Measurements from ENCODE around the gene SYT7.

SYT7 gene

DNA sequence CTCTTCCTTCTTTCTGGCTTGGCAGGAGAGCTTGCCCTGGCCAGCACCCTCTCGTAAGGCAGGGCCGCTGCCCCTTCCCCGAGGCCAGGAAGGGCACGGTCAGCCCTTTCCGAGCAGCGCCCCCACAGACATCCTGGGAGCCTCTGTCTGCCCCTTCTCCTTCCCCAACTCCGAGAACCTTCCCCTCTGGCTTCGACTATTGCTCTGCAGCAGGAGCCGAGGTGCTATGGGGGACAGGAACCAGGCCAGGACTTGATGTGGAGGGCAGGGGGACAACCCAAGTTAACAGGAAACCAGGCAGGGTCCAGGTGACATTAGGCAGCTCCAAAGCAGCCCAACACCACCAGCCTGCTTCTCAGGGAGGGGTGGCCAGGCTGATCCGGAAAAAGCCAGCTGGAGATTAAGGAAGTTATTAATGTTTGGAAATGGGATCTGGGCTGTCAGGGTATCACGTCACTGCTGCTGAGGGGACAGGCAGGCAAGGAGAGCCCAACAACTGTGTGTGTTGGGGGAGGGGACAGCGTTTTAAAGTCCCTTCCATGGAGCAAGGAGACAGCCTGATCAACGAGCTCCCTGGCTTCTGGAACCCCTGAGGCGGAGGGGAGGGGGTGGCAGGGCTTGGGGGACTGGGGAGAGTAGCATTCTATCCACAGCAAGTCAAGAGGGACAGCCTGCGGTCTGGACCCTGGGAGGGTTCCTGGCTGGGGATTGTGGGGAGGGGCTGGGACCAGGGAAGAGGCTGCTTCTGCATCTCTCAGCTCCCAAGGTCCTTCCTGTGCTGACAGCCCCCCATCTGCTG is 27.3 kb downstream of the SYT7 start:
- DNase-seq (ENCODE audit: low read depth) = no peak

DNA sequence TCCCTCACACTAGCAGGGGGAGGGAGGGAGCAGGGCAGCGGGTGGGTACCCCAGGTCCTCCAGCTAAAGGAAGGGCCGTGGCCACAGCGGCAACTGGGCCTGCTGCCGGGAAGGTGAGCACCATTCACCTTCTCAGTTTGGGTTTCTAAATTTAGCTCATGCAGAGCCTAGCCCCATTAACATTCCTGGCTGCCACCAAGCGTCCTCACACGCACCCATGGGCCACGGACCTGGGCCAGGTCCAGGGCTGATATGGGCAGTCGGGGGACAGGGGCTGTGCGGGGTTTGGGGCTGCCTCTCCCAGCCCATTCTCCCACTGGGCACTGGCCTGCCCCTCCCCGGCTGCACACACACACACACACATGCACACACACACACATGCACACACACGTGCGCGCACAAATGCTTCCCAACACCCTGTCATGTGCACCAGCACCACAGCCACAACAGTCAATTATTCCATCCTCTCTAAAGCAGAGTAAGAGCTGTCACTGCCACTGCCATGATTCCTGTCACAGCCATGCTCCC is 28.7 kb downstream of the SYT7 start:
- no peak for DNase-seq (ENCODE audit: low read depth)

- DNase-seq (ENCODE audit: low read depth) = no peak
These were observed 29.2 kb downstream of the SYT7 start for GRCh38 chr11:61551634-61552033.

DNA sequence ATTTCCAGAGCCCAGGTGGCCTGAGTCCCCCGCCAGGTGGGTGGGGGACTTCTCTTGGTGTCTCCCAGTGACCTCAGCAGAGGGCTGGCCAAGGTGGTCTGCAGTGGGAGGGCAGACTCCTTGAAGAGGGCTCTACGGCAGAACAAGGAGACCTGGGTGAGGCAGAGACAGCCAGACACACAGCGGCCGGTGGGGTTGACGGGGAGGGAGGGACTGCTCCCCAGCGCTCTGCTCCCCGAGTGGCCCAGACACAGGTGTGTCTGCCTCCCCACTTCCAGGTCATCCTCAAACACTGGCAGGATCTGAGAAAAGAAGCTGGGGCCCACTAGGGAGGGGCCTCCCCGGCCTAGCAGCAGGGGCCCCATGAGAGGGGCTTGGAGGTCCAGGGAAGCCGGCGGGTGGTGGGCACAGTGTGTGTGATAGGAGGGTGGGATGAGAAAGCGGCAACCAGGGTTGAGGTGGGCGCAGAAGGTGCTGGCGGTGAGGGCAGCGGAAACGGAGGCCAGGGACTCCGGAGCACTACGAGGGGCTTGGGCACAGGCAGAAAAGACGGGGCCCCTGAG is 30.1 kb downstream of the SYT7 start:
- no peak for DNase-seq (ENCODE audit: low read depth)

DNA sequence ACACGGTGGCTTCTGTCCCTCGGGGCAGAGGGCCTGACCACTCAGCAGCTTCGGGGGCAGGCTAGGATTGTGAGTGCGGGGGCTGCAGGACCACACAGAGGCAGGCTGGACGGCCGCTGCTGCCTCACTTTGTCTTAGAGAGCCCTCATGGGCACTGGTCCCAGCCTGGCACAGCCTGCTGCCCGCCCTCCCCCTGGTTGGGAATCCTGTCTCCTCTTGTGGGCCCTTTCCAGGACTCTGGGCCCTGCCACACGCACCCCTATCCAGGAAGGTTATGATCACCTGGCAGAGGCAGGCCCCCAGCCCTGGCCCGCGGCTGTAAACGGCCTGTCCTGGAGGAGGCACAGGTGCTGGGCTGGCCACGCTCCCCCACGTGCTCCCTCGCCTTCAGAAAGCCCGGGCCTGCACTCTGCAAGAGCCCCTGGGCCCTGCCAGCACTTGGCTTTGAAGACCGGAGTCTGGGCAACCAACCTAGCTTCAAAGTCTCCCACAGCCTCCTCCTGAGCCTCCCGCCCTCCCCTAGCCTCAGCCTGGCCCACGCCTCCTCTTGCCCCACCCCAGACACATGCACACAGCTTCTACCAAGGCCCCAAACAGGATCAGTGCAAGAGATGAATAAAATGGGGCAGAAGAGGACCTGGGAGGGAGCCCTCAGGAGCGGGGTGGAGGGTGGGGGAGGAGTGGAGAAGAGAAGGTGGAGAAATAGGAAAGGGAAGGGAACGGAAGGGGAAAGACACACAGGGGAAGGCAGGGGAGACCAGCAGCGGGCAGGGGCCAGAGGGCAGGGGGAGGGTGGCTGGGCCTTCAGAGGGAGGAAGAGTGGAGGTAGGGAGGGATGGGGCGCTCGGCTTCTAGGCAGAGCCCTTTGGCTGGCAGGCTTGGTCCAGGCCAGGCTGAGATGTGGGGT is 31.0 kb downstream of the SYT7 start:
- DNase-seq (ENCODE audit: low read depth) = no peak

- no peak for DNase-seq (ENCODE audit: low read depth)
These were observed 31.7 kb downstream of the SYT7 start for GRCh38 chr11:61549177-61549576.

DNA sequence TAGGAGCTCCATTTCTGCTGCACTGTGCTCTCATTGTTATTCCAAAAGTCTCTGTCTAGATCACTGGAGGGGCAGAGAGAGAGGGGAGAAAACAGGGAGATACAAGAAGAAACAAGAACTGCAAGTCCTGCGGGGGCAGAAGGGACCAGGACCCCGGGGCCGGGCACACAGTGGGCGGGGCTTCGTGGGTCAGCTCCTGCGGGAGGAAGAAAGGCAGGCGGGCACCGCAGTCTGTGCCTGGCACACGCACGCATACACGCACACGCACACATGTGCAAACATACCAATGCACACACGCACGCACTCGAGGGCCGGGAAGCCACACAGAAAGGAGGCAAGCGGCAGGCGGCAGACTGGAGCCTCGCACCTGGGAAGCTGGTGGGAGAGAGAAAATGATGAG is 33.6 kb downstream of the SYT7 start:
- DNase-seq (ENCODE audit: low read depth) = no peak

DNA sequence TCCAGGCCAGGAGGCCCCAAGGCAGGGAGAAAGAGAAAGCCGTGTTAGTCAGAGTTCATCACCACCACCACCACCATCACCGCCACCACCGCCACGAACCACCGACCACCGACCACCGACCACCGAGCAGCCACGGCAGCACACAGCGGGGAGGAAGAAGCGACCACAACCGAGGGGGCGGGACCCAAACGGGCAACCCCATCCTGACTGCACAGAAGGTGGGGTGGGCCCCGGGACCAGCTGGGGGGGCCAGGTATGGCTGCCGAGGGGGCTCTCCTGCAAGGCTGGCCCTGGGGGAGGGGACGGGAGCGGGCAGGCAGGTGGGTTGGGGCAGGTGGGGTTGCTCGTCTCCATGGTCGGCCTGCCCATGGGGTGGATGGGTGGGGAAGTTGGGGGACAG is 34.2 kb downstream of the SYT7 start:
- no peak for DNase-seq (ENCODE audit: low read depth)

DNA sequence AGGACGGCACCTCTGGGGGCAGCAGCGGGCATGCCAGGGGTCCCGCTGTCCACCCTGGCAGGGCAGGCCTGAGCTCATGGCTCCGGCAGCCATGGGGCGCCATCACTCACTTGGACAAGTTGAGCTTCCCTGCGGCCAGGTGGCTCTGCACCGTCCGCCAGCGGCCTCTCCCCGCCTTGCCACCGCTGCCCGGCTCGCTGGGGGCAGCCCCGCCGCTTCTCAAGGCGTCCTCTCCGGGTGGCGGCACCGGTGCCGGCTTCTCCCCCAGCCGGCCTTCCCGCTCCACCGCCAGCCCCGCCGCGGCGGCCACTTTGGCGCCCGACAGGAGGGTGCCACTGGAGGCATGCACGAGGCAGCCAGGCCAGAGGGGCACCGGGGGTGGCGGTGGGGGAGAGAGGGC is 35.0 kb downstream of the SYT7 start:
- no peak for DNase-seq (ENCODE audit: low read depth)

DNA sequence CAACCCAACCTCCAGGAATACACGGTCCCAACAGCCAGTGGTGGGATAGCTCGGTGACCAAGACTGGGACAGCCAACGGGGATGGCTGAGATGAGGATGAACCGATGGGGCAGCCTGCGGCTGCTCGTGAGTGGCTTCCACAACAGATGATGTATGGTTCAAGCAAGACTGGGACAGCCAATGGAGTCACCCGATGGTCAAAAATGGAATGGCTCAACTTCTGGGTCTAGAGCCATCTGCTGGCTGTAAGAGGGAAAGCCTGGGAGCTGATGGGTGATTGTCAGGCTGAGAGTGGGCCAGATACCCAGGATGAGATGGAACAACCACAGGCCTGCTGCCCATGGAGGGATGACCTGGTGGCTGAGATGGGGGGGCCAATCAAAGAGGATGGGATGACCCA is 35.5 kb downstream of the SYT7 start:
- no peak for DNase-seq (ENCODE audit: low read depth)

DNA sequence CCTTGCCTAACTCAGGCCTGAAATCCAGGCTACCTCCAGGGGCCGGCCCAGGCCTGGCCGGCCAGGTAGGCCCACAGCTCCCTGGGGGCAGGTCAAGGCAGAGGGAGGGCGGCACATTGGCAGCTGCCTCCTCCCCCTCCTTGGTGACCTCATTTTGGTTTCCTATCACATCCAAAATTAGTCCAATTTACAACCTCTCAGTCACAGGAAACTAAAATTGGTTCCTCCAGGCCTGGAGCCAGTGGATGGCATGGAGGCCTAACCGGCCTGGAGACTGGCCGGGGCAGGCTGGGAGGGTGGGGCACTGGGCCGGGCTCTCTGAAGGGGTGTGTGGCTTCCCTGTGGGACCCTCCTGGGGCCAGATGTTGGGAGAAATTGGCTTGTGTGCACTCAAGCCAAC is 36.4 kb downstream of the SYT7 start:
- DNase-seq (ENCODE audit: low read depth) = no peak

DNA sequence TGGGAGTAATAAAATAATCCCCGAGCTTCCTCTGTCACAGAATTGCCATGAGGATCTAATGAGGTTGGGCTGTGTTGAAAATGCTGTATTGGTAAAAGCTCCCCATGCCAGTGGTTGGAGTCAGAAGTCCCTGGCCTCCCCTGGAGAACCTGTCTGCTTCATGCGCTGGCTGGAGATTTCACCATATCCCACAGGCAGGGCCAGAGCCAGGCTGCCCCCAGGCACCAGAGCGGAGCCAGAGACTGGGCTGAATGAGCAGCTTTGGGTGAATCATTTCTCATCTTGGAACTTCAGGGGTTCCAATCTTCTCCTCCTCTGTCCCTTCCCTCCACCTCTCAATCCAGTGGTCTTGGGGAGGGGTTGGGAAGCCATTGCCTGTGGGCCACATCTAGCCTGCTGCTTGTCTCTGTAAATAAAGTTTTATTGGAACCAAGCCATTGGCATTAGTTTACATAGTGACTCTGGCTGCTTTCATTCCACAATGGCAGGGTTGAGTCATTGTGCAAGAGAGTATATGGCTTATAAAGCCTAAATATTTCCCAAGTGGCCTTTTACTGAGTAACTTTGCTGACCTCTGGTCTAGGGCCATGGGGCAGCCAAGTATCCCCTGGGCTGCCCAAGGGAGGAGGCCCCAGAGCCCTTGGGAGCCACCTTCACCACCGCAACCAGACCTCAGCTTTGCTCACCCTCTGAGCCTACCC is 37.1 kb downstream of the SYT7 start:
- DNase-seq (ENCODE audit: low read depth) = no peak

- DNase-seq (ENCODE audit: low read depth) = no peak
These were observed 38.2 kb downstream of the SYT7 start for GRCh38 chr11:61542705-61543104.

GRCh38 chr11:61542024-61542461 is 38.8 kb downstream of the SYT7 start:
- DNase-seq (ENCODE audit: low read depth) = no peak

DNA sequence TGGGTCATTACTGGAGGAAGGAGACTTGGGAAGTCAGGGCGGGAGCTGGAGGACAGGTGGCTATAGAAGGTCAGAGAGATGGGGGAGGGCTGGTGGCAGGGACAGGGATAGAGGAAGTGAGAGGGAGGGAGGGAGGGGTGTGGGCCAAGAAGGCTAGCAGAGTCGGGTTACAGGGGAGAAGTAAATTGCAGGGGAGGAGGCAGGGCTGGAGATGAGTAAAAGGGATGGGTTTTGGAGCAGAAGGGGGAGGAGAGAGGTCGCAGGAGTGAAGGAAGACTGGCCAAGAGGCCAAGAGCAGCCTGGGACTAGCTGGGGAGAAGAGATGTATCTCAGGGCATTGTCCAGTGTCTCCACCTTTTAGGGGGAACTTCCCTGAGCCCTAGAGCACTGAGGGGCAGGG is 39.3 kb downstream of the SYT7 start:
- no peak for DNase-seq (ENCODE audit: low read depth)

DNA sequence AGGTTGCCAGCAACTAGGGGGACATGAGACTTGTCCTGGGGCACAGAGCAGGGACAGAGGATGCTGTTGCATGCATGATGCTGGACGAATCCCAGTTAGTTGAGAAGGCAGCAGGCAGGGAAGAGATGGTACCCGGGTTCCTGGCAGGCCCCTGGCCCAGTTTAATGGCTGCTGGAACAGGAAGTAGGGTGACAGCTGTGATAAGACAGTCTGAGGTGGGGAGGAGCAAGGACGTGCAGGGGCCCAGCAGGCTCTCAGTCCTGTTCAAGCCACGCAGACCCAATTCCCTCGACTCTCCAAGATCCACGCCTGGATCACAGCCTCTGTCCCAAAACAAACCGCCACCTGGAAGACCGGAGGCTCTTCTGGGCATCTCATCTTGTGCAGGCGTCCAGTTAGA is 40.3 kb downstream of the SYT7 start:
- DNase-seq (ENCODE audit: low read depth) = no peak

DNA sequence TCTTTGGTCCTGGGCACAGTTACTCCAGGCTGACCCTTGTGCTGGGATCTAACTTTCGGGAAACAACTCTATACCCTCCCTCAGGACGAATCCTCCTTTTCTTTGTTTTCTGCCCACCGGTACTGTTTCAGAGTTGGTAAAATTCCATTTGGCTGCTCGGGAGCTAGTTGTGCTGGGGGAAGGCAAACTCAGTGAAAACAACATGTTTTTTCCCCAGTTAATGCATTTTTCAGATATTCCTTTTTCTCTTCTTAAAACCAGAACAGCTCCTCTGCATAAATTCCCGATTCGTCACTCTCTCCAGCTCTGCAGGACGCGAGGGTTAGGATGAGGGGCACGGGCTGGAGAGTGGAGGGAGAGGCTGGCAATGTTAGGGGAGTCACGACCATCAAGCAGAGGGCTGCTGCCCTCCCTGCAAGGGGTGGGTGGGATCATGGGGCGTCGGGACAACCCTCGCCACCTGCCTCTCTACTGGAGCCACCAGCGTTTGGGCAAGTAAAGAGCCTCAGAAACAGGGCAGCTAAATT is 41.0 kb downstream of the SYT7 start:
- DNase-seq (ENCODE audit: low read depth) = no peak

GRCh38 chr11:61539006-61539405 is 41.9 kb downstream of the SYT7 start:
- no peak for DNase-seq (ENCODE audit: low read depth)

DNA sequence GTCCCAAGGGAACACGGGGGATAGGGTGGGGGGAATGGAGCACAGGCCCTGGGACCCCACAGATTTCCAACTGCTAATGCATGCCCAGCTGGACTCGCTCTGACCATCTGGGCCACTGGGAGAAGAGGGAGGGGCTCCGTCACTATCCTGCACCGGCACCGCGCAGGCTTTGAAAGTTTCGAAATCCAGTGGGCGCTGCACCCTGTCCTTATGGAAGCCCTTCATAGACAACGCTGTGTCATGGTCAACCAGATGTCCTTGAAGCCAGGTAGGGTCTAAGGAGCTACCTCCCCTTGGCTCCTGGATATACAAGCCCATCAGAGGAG is 42.3 kb downstream of the SYT7 start:
- DNase-seq (ENCODE audit: low read depth) = no peak

DNA sequence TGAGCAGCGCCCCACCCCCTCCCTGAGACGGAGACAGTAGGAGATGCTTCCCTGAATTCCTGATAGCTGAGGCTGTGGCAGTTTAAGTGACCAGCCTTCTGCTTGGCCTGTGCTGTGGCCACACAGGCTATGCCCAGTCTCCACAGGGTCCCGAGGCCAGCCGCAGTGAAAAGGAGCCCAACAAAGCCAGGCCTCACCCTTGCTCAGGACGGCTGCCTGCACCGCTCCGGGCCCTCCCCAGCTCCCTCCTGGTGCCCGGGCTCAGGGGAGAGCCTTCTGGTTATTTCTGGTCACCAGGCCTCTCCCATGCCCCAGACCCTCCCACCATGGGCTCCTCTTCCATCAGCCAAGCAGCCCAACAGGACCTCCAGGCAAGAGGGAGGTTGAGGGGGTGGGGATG is 43.5 kb downstream of the SYT7 start:
- no peak for DNase-seq (ENCODE audit: low read depth)

GRCh38 chr11:61536676-61537270 is 44.1 kb downstream of the SYT7 start:
- DNase-seq (ENCODE audit: low read depth) = no peak
